Panc1 (cell line): ENCODE results near the gene COA6. TPM values are rescaled to one million over a fixed set of nuclear protein-coding genes. Genes with fewer than 3 reads are reported as not detected.

Source experiments
- ATAC-seq: fragments of 200-7000 bp; cut with Tn5 transposase; 2 replicates; pipeline ENCODE4 v1.9.1; 2020; ENCODE audit warnings: mild to moderate bottlenecking, moderate library complexity
- BruUV-seq: library from RNA; stranded (reverse); fragments of 400-500 nt; replicated peaks from 2 replicates; lab custom pipeline; 2021; lab: Mats Ljungman, UMichigan
- CTCF ChIA-PET: fragments of 300-600 bp; sonication (Branson Sonifier 250); formaldehyde crosslinking; loops from one replicate; lab custom pipeline; 2022; ENCODE audit warnings: antibody characterized with exemption; lab: Charles Lee
- POLR2A ChIA-PET: fragments of 300-600 bp; sonication (Branson Sonifier 250); formaldehyde crosslinking; loops from one replicate; lab custom pipeline; 2022; ENCODE audit warnings: antibody characterized with exemption; lab: Charles Lee
- DNase-seq: peaks from one replicate; pipeline ENCODE4 v3.0.0-alpha.2; 2010; ENCODE audit warnings: low read depth, low spot score
- H3K27ac ChIP-seq: 2 replicates; pipeline ENCODE4 v1.5.1; 2011; ENCODE audit warnings: mild to moderate bottlenecking, low read length, inconsistent platforms
- H3K27me3 ChIP-seq: fragments of 200-500 bp; sonication (Bioruptor generic); 2 replicates; pipeline ENCODE4 v1.6.0; 2014; ENCODE audit warnings: low read length, inconsistent platforms; ENCODE audit not compliant: control insufficient read depth, insufficient read depth
- H3K36me3 ChIP-seq: fragments of 200-500 bp; sonication (Bioruptor generic); 2 replicates; pipeline ENCODE4 v1.5.1; 2014; ENCODE audit warnings: inconsistent platforms, mild to moderate bottlenecking, low read length, moderate library complexity; ENCODE audit not compliant: control insufficient read depth, insufficient read depth
- H3K4me1 ChIP-seq: 2 replicates; pipeline ENCODE4 v1.5.1; 2011; ENCODE audit warnings: inconsistent platforms, mild to moderate bottlenecking, low read length, moderate library complexity; ENCODE audit not compliant: control insufficient read depth, insufficient read depth
- H3K4me3 ChIP-seq, 2 experiments: 2 replicates each; pipeline ENCODE4 v1.5.1; 2011 to 2012; ENCODE audit warnings: low read depth in 2 of 2, low read length in 2 of 2, mild to moderate bottlenecking in 2 of 2, inconsistent platforms in 1 of 2, moderate library complexity in 1 of 2
- H3K9me3 ChIP-seq: fragments of 200-500 bp; sonication (Bioruptor generic); 2 replicates; pipeline ENCODE4 v1.5.1; 2014; ENCODE audit warnings: low read depth, mild to moderate bottlenecking, inconsistent platforms, low read length, moderate library complexity; ENCODE audit not compliant: control insufficient read depth, insufficient read depth
- POLR2AphosphoS5 ChIP-seq: IDR thresholded peaks from 2 replicates; pipeline ENCODE4 v1.6.1; 2012; ENCODE audit warnings: mild to moderate bottlenecking, low read depth, low read length, moderate library complexity
- SIN3A ChIP-seq: IDR thresholded peaks from 2 replicates; pipeline ENCODE4 v1.6.1; 2012; ENCODE audit warnings: low read depth, mild to moderate bottlenecking, low read length, moderate library complexity, borderline replicate concordance; ENCODE audit not compliant: insufficient read depth
- TCF7L2 ChIP-seq: IDR thresholded peaks from 2 replicates; pipeline ENCODE4 v1.6.1; 2011; ENCODE audit warnings: mild to moderate bottlenecking, low read depth, low read length, inconsistent platforms
- in situ Hi-C: cut with HindIII; loops from 2 replicates; pipeline ENCODE4 v1.10.0; 2016; ENCODE audit warnings: low sequenced_read_pairs, low pct_unique_long_range_greater_than_20kb
- intact Hi-C: fragments of 100-400 bp; cut with micrococcal nuclease; formaldehyde crosslinking; loops from one replicate; pipeline ENCODE4 v1.10.0; 2022; ENCODE audit not compliant: unreplicated experiment
- total RNA-seq: library from RNA; stranded (reverse); gene quantifications from one replicate; pipeline ENCODE4 v1.2.1, GENCODE V29; 2021; ENCODE audit not compliant: unreplicated experiment
- TF ChIP-seq, protein P1 (sequence below): fragments of 450-650 bp; IDR thresholded peaks from 2 replicates; pipeline ENCODE4 v1.5.1; 2017; ENCODE audit warnings: mild to moderate bottlenecking
- TF ChIP-seq, protein P2 (sequence below), 2 experiments: IDR thresholded peaks; 2 replicates each; pipeline ENCODE4 v1.6.1; 2011 to 2012; ENCODE audit warnings: low read depth in 2 of 2, control low read depth in 1 of 2, low read length in 1 of 2, mild to moderate bottlenecking in 1 of 2, moderate library complexity in 1 of 2; ENCODE audit not compliant: insufficient read depth in 1 of 2

COA6 gene
- total RNA-seq, 1 experiment from 2014 or later = 50.1 TPM

GRCh38 chr1:234408757-234409156 lies 35.5 kb downstream of the COA6 start:
- ATAC-seq (no peak), DNase-seq (no peak)
- peaks cover 8% of the 10 kb centered on the region; the same call in 1 of the 2 replicates for H3K36me3 ChIP-seq
- intact Hi-C loops = no loop called here
- no peak overlapping the region for H3K27ac ChIP-seq
- ChIA-PET POLR2A (no interaction called here), CTCF (no interaction called here)
- no peak overlapping the region for H3K4me3 ChIP-seq
- no peaks in the 10 kb centered on the region for H3K27me3 ChIP-seq
- BruUV-seq = no TSS peak
- TF ChIP-seq TCF7L2 = no peak
- TF ChIP-seq, protein P1, sequence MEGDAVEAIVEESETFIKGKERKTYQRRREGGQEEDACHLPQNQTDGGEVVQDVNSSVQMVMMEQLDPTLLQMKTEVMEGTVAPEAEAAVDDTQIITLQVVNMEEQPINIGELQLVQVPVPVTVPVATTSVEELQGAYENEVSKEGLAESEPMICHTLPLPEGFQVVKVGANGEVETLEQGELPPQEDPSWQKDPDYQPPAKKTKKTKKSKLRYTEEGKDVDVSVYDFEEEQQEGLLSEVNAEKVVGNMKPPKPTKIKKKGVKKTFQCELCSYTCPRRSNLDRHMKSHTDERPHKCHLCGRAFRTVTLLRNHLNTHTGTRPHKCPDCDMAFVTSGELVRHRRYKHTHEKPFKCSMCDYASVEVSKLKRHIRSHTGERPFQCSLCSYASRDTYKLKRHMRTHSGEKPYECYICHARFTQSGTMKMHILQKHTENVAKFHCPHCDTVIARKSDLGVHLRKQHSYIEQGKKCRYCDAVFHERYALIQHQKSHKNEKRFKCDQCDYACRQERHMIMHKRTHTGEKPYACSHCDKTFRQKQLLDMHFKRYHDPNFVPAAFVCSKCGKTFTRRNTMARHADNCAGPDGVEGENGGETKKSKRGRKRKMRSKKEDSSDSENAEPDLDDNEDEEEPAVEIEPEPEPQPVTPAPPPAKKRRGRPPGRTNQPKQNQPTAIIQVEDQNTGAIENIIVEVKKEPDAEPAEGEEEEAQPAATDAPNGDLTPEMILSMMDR = no peak
- TF ChIP-seq POLR2AphosphoS5 = no peak
- no peaks in the 10 kb centered on the region for H3K9me3 ChIP-seq
- no peaks in the 10 kb centered on the region for H3K4me1 ChIP-seq
- in situ Hi-C loops = no loop called here

DNA sequence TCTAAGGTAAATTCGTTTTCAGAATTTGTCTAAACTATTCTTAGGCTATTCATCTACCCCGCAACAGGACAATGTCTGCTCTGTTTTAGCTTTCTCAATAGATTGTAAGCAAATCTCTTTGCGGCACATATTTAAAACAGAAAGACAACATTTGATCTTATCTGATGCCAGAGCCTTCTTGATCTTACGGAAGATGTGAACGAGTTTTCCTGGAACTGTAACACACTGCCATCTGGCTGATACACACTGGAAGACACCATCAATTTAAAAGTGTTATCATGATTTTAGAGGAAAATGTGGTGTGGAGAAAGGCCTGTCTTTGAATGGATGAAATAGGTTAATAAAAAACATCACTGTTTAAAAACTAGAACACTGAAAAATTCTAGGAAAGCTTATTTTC lies 36.1 kb downstream of the COA6 start:
- Histone ChIP-seq H3K9me3 (no peaks in the 10 kb centered on the region), H3K27ac (no peak overlapping the region), H3K36me3 (peaks cover 8% of the 10 kb centered on the region; the same call in 1 of the 2 replicates), H3K27me3 (no peaks in the 10 kb centered on the region), H3K4me1 (no peaks in the 10 kb centered on the region), H3K4me3 (no peak overlapping the region)
- ATAC-seq (no peak), DNase-seq (no peak)
- POLR2A ChIA-PET = no interaction called here
- BruUV-seq = no TSS peak
- intact Hi-C loops (no loop called here), in situ Hi-C loops (no loop called here)
- TF ChIP-seq, protein P1 = no peak
- TF ChIP-seq, protein P2, sequence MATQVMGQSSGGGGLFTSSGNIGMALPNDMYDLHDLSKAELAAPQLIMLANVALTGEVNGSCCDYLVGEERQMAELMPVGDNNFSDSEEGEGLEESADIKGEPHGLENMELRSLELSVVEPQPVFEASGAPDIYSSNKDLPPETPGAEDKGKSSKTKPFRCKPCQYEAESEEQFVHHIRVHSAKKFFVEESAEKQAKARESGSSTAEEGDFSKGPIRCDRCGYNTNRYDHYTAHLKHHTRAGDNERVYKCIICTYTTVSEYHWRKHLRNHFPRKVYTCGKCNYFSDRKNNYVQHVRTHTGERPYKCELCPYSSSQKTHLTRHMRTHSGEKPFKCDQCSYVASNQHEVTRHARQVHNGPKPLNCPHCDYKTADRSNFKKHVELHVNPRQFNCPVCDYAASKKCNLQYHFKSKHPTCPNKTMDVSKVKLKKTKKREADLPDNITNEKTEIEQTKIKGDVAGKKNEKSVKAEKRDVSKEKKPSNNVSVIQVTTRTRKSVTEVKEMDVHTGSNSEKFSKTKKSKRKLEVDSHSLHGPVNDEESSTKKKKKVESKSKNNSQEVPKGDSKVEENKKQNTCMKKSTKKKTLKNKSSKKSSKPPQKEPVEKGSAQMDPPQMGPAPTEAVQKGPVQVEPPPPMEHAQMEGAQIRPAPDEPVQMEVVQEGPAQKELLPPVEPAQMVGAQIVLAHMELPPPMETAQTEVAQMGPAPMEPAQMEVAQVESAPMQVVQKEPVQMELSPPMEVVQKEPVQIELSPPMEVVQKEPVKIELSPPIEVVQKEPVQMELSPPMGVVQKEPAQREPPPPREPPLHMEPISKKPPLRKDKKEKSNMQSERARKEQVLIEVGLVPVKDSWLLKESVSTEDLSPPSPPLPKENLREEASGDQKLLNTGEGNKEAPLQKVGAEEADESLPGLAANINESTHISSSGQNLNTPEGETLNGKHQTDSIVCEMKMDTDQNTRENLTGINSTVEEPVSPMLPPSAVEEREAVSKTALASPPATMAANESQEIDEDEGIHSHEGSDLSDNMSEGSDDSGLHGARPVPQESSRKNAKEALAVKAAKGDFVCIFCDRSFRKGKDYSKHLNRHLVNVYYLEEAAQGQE (IDR thresholded peaks at IDR 0.05; ENCODE audit: insufficient read depth in 1 of 2, low read depth in 2 of 2, low read length in 1 of 2) = no peak
- TF ChIP-seq SIN3A (no peak), POLR2AphosphoS5 (no peak), TCF7L2 (no peak)
- CTCF ChIA-PET = no interaction called here
